Osteocyte (in vitro differentiated cells): ENCODE measurements around the gene MEX3D. TPM values are rescaled to one million over a fixed set of nuclear protein-coding genes. Genes with fewer than 3 reads are reported as not detected.

Source experiments
- DNase-seq: peaks from one replicate; pipeline ENCODE4 v3.0.0; 2021; ENCODE audit warnings: mixed read lengths; ENCODE audit not compliant: unreplicated experiment; ENCODE audit errors: extremely low spot score
- H3K27ac Mint-ChIP-seq: one replicate; pipeline ENCODE4 v1.8.0; 2021; ENCODE audit warnings: mild to moderate bottlenecking, mixed read lengths; ENCODE audit not compliant: unreplicated experiment
- H3K27me3 Mint-ChIP-seq: one replicate; pipeline ENCODE4 v1.8.0; 2021; ENCODE audit warnings: mixed read lengths; ENCODE audit not compliant: unreplicated experiment
- H3K36me3 Mint-ChIP-seq: one replicate; pipeline ENCODE4 v1.8.0; 2021; ENCODE audit warnings: mixed read lengths; ENCODE audit not compliant: unreplicated experiment
- H3K4me1 Mint-ChIP-seq: one replicate; pipeline ENCODE4 v1.8.0; 2021; ENCODE audit warnings: mixed read lengths; ENCODE audit not compliant: unreplicated experiment
- H3K4me3 Mint-ChIP-seq: one replicate; pipeline ENCODE4 v1.8.0; 2021; ENCODE audit warnings: mild to moderate bottlenecking, moderate library complexity, mixed read lengths; ENCODE audit not compliant: unreplicated experiment
- H3K9me3 Mint-ChIP-seq: one replicate; pipeline ENCODE4 v1.8.0; 2021; ENCODE audit warnings: mixed read lengths; ENCODE audit not compliant: unreplicated experiment
- total RNA-seq: library from RNA; stranded (reverse); gene quantifications from 2 replicates; pipeline ENCODE4 v1.2.1, GENCODE V29; 2021
- TF ChIP-seq, protein P1 (sequence below): fragments of 200-600 bp; sonication (generic); IDR thresholded peaks from 2 replicates; pipeline ENCODE4 v1.5.0; 2021; ENCODE audit warnings: antibody characterized with exemption, mild to moderate bottlenecking, moderate library complexity

MEX3D gene
- total RNA-seq, 1 donor from 2014 or later, result 65.5 TPM

DNA sequence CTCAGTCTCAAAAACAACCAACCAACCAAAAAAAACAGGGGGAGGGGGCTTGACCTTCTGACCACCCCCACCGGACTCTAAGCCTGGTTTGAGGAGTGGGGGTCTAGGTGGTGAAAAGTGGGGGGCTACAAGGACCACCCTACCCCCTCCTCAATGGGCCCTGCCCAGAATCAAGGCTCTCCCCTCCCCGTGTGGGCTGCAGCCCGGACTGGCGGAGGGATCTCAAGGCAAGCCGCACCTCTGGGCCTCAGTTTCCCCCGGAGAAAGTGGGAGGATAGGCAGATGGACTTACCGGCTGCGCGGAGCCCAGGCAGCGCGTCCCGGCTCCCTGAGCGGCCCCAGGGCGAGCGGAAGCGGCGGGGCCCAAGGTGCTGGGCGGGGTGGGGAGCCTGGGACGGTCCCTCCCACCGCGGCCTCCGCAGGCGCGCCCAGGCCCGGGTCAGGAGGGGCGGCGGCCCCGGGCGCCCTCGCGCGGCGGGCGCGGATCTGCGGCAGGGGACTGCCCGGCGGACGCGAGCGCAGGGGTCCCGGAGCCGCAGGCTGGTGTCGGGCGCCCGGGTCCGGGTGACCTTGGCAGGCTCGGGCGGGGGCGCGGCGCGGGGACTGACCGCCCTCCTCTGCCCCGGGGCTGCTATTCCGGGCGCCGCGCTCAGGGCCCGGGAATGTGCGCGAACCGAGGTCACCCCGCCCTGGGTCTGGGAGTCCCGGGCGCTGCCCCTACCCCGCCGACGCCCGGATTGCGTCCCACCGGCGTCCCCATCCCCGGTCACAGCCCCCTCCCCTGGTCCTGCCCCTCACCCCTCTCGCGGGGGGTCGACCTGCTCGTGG, 55.2 kb downstream of the MEX3D start, which contains the start of gene ADAMTSL5:
TSS of gene ADAMTSL5 (minus strand) at position 349 of the 828 bp plus-strand sequence. CDS start 2,076 bp downstream, outside the sequence.
- H3K4me3 Mint-ChIP-seq, result peak within 1 kb of the TSS; percentile 61
- peaks cover 3% of the 10 kb centered on the region for H3K27me3 Mint-ChIP-seq
- H3K4me1 Mint-ChIP-seq, result peaks cover 16% of the 10 kb centered on the region
- no peak within 1 kb of the TSS for H3K27ac Mint-ChIP-seq
- H3K9me3 Mint-ChIP-seq, result no peaks in the 10 kb centered on the region
- DNase-seq, result peak; percentile 86
- no peaks in the 10 kb centered on the region for H3K36me3 Mint-ChIP-seq
- TF ChIP-seq, protein P1, sequence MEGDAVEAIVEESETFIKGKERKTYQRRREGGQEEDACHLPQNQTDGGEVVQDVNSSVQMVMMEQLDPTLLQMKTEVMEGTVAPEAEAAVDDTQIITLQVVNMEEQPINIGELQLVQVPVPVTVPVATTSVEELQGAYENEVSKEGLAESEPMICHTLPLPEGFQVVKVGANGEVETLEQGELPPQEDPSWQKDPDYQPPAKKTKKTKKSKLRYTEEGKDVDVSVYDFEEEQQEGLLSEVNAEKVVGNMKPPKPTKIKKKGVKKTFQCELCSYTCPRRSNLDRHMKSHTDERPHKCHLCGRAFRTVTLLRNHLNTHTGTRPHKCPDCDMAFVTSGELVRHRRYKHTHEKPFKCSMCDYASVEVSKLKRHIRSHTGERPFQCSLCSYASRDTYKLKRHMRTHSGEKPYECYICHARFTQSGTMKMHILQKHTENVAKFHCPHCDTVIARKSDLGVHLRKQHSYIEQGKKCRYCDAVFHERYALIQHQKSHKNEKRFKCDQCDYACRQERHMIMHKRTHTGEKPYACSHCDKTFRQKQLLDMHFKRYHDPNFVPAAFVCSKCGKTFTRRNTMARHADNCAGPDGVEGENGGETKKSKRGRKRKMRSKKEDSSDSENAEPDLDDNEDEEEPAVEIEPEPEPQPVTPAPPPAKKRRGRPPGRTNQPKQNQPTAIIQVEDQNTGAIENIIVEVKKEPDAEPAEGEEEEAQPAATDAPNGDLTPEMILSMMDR, result peak; percentile 18

DNA sequence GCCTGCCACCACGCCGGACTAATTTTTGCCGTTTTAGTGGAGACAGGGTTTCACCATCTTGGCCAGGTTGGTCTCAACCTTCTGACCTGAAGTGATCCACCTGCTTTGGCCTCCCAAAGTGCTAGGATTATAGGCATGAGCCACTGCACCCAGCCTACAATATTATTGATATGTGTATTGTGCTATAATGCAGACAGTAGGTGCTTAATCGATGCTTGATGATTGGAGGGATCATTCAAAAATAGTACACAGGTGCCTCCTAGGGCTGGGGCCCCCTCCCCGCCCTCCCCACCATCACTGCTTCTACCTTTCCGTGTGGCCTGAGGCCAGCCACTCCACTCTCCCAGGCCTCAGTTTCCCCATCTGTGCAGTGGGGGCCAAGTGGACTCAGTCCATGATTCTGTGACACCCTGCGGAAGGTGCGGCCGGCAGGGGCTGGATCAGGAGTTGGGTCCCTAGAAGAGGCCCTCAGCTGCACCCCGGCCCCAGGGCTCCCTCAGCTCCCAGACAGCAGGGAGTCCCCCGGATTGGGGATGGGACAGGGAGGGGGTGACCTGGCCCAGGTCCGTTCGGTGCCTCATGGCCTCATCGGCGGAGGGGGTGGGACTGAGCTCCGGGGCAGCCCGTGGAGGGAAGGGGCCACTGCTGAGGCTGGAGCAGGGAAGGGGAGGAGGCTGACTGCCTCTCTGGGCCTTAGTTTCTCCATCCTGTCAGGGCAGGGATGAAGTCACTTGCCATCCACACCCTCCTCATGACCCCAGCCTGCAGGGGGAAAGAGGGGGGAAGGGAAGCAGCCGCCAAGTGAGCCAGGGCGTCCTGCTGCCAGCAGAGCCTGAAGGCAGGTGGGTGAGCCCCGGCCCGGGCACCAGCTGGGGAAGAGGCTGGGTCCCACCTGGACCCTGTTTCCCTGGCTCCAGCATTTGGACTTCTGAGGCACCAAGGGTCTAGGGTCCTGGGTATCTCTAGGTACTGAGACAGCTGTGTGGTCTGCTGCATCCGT, 56.5 kb downstream of the MEX3D start:
- Mint-ChIP-seq H3K27me3 (peaks cover 2% of the 10 kb centered on the region), H3K36me3 (no peaks in the 10 kb centered on the region), H3K27ac (no peak overlapping the region), H3K4me1 (peaks cover 20% of the 10 kb centered on the region), H3K9me3 (no peaks in the 10 kb centered on the region), H3K4me3 (peak overlapping the region; percentile 61)
- peak; percentile 79 for DNase-seq
- TF ChIP-seq, protein P1, result no peak

DNA sequence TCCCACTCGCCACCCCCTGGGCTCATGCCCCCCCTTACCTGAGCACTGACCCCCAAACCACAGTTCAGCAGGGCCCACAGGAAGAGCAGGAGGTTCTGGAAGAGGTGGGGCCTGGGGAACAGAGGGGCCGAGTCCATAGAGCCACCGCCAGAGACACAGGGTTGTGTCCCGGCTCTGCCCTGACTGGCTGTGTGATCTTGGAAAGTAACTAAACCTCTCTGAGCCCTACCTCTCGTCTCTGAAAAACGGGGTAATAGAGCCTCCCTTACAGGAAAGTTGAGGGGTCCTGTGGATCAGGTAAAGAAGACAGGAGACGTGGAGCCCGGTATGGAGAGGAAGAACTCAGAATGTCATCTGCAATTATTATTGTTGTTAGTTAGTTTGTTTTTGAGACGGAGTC, 57.3 kb downstream of the MEX3D start:
- Mint-ChIP-seq H3K4me1 (peaks cover 20% of the 10 kb centered on the region), H3K27me3 (no peaks in the 10 kb centered on the region), H3K36me3 (no peaks in the 10 kb centered on the region), H3K27ac (no peak overlapping the region), H3K9me3 (no peaks in the 10 kb centered on the region), H3K4me3 (no peak overlapping the region)
- TF ChIP-seq, protein P1, result no peak
- no peak for DNase-seq

DNA sequence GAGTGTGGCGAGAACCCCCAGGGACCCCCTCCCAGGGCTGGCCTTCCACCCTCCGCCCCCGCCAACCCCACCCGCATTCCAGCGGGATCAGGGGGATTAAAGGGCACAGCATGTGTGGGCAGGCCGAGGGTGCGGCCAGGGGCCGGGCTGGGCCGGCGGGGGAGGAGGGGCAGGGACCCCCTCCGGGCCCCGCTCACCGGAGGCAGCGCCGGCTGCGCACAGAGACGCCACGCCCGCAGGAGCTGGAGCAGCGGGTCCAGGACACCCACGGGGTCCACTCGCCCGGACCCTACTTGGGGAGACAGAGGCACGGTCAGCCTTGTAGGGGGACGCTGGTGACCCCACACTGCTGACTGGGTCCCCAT, 57.7 kb downstream of the MEX3D start:
- Mint-ChIP-seq H3K4me1 (peaks cover 20% of the 10 kb centered on the region), H3K27me3 (no peaks in the 10 kb centered on the region), H3K27ac (no peak overlapping the region), H3K4me3 (no peak overlapping the region), H3K36me3 (no peaks in the 10 kb centered on the region), H3K9me3 (no peaks in the 10 kb centered on the region)
- TF ChIP-seq, protein P1, result no peak
- peak; percentile 77 for DNase-seq
